ENCODE results near the gene FEZF2.

Gene FEZF2

GRCh38 chr3:62373215-62373614 is at the start of gene FEZF2:
FEZF2 (minus strand) TSS chr3:62373550; CDS start chr3:62372868, 682 bp downstream.
- no peak for DNase-seq (ENCODE audit: low spot score)

DNA sequence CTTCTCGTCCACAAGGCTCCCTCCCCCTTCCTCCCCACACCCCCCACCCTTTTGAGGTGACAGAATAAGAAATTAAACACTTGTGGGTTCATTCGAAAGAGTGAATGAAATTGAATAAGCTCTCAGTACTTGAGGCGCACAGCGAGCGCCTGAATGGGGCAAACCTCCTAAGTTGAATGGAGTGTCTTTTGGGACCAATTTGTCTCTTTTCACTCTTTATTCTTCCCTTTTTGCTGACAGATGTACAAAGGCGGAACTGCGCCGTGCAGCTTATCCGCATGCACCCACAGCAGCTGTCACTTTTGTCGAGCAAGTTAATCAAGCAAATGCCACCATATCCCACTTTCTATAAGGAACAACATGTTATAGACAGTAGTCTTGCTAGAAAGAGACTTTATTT is 47.9 kb upstream of the FEZF2 start:
- DNase-seq (ENCODE audit: low spot score), result no peak

- DNase-seq (ENCODE audit: low spot score), result peak; percentile 3
Observed at GRCh38 chr3:62416144-62416543, 42.8 kb upstream of the FEZF2 start.

DNA sequence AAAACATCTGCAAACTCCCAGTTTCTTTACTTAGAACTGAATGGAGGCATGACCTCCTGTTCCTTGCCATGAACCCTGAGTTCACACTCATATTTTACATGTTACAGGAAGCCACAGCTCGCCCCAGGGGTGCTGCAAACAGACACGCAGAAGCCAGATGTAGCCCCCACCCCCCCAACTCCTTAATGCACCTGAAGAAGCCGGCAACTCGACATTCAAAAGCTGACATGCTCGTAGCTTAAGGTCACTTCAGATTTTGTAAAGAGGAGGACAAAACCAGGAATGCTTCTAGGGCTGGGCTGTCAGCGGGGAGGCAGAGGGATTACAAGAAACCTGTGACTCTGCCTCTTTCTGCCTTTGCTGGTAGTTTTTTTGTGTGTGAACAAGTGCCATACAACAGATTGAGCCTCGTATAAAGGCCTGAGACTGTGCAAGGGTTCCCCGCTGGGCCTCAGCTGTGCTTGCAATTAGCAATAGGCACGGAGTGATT is 42.0 kb upstream of the FEZF2 start:
- peak; percentile 90 for DNase-seq (ENCODE audit: low spot score)

DNA sequence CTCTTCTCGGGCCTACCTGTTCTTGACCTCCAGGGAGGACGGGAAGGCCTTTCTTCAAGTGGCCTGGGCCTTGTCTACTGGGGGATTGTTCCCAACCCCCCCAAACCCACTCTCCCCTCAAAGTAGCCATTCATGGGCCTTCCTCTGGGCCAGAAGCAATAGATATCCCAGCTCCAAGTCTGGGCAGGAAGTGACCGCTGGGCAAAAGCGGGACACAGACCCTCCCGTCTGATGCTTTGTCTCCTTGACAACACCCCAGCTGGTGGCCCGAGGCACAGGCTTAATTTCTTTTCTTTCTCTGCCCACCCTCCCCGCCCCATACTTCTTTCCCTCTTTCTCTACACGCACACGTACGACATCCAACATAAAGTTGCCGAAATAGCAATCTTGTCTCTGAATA is 41.4 kb upstream of the FEZF2 start:
- DNase-seq (ENCODE audit: low spot score), result no peak

DNA sequence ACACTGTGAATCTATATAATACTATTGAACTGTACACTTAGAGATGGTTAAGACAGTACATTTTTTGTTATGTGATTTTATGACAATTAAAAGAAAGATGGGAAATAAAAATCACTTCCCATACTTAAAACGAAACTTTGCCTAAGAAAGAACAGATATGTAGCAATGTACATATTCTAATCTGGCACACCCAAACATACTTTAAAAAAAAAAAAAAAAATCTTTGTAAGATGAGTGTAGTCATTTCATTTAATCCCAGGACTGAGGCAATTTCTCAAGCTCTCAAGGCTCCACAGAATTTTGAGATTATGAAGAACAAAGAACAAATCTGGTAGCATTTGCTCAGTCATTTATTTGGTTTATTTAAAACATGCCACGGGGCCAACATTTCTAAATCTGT is 40.3 kb upstream of the FEZF2 start:
- no peak for DNase-seq (ENCODE audit: low spot score)

DNA sequence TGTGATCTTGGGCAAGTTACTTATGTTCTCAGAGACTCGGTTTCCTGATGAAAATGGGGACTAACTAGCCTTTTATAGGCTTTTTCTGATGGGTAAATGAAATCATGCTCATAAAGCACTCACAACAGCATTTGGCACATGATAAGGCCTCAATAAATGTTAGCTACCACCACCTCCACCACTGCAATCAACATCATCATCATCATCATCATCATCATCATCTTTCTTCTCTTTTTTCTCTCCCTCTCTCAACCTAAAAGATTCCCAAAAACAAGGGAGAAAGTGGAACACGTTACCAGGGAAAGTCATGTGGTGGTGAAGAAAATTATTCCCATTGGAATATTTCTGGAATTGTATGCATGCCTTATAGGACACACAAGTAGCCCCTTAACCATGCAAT is 33.6 kb upstream of the FEZF2 start:
- DNase-seq (ENCODE audit: low spot score), result no peak

DNA sequence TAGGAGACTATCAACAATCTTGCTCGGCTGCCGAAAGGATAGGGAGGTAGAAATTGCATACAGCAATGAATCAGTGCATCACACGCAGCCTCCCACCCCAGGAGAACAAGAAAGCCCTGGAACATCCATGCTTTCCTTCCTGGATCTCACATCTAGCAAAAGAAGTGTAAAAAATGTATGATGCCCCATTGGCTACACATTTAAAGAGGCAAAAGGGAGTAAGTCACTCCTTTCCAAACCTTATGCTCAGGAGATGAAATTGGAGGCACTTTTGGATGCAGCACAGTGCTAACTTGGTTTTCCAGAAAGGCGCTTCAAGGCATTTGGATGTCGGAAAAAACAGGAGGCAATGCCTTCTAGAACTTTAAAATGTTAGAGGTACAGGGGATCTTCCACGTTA is 32.2 kb upstream of the FEZF2 start:
- DNase-seq (ENCODE audit: low spot score), result no peak

DNA sequence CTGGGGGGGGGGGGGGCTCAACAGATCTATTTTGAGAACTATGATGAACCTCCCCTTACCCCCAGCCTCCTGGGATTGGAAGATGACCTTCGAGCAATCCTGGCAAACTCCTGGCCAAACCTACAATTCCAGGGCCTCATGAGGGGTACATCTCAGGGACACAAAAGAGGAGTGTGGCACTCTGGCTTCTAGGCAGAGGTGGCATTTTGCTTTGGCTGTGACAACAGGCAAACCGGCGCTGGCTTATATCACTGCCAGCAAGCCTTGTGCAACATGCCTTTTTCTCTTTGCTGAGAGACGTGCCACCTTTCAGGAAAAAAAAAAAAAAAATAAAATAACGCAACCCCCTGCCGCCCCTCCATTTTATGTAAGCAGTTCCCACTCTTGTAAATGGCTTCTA is 31.8 kb upstream of the FEZF2 start:
- no peak for DNase-seq (ENCODE audit: low spot score)

- no peak for DNase-seq (ENCODE audit: low spot score)
Observed at GRCh38 chr3:62404321-62404720, 31.0 kb upstream of the FEZF2 start.

GRCh38 chr3:62403765-62404164 is 30.4 kb upstream of the FEZF2 start:
- no peak for DNase-seq (ENCODE audit: low spot score)

- no peak for DNase-seq (ENCODE audit: low spot score)
Observed at GRCh38 chr3:62392626-62393292, 19.4 kb upstream of the FEZF2 start.

GRCh38 chr3:62387251-62387650 is 13.9 kb upstream of the FEZF2 start:
- DNase-seq (ENCODE audit: low spot score), result no peak

GRCh38 chr3:62379321-62379798 is 6.0 kb upstream of the FEZF2 start:
- DNase-seq (ENCODE audit: low spot score), result no peak

DNA sequence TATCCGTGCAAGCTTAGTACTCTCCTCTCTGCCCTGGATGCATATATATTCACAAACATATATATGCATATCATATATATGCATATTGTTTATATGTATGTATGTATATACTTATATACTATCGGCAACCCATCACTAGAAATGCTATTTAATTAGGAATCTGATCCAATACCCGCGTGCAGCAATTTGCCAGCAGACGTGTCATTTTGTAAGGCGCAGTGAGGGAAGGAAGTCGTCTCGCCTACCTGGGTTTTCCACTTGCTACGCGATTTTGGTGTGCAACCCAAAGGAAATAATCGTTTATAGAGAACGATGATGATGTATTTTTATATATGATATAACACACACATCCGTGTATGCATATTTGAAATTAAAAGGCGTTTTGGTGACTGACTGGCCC is 5.6 kb upstream of the FEZF2 start:
- no peak for DNase-seq (ENCODE audit: low spot score)

DNA sequence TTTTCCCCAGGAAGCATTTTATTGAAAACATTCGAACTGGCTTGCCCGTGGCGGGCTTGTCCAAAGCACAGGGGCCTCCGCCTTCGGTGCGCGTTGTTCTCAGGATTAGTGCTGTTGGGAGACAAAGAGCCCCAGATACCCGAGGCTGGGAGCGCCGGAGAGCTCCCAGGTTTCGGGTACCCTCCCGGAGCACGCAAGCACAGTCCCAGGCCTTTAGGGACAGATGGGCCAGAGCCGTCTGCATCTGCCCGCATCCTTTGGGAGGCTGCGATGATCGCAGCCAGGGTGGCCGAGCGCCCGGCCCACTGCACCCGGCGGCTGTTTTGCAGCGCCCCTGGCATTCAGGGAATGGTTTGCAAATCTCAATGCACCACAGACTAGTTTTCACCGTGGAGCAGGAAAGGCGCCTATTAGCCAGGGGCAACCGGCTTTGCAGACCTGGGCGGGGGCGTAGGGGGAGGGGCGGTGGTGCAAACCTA is 5.0 kb upstream of the FEZF2 start:
- no peak for DNase-seq (ENCODE audit: low spot score)

- DNase-seq (ENCODE audit: low spot score), result no peak
Observed at GRCh38 chr3:62376906-62377877, 3.8 kb upstream of the FEZF2 start.

DNA sequence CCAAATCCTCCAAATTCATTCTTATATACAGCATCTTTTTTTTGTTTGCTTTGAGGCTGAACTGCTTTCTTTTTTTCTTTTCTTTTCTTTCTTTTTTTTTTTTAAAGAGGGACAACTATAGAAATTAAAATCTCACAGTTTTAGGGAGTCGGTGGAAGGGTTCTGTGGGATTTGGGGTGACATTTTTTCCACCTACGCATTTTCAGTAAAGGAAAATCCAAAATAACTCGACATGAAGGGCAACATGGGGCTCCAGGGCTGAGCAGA is 3.0 kb upstream of the FEZF2 start:
- DNase-seq (ENCODE audit: low spot score), result no peak

DNA sequence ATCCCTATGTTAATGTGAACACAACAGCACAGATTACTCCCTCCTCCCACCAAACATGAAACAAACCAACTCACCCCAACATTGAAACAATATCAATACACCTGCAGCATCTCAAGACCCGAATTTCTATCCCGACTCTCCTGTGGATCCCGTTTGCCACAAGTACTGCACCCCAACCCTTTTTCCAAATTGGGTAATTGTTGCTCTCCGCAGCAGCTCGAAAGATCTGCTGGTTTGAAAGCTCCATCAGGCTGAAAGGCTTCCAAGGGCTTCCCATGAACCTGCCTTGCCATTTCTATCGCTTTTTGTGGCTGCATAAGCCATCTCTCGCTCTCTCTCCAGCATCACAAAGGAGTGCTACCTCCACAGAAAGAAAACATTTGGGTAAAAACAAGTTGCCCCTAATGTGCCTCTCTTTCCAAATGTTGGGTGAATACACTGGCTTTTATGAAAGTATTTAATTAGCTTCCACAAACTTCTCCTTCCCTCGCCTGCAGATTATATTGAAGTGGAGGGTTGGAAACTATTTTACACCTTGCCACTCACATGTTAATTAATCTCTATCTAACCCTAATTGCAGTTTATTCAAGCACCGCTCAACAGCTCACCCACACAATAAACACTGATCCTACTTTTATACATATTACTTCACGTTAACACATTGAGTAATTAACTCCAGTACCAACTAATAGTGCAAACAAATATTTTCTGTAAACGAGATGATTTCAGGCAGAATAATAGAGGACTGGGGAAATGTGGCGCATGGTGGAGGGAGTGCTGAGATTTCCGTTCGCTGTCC is 2.5 kb upstream of the FEZF2 start:
- no peak for DNase-seq (ENCODE audit: low spot score)

DNA sequence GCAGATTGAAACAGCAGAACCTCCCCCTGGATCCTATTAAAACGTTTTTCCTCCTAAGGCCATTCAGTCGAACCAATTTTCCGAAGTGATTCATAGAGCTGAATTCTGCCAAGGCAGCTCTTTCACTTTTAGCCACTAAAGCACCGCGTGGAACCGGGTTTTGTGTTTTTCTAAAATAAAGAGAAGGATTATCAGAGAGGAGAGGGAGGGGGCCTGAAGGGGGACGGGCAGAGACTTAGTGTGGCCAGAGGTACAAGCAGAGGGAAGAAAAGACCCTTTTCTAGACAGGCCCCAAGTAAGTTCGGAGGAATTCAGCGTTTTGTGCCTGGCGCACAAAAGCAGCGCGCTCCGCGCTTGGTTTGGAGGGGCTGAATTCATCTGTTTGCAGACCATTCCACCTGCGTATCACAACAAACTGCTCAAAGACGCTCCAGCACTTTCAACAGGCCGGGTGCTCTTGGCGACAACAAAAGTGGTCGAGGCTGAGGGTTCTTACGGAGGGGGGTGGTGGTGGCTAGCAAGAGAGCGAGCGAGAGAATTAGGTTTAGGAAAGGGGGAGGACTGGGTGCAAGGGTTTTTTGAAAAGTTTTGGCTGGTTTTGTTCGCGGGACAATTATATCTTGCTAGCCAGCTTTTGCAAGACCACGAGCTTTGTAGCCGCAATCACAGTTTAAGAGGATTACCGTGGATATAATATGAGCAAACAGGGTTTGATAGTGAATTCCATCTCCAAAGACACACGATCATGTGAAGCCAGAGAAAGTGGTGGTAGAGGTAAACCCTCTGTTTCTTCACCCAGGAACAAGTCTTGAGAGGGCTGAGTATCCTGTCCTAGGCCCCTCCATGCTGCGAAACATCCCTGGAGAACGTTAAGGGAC is 1.2 kb upstream of the FEZF2 start:
- DNase-seq (ENCODE audit: low spot score), result no peak

DNA sequence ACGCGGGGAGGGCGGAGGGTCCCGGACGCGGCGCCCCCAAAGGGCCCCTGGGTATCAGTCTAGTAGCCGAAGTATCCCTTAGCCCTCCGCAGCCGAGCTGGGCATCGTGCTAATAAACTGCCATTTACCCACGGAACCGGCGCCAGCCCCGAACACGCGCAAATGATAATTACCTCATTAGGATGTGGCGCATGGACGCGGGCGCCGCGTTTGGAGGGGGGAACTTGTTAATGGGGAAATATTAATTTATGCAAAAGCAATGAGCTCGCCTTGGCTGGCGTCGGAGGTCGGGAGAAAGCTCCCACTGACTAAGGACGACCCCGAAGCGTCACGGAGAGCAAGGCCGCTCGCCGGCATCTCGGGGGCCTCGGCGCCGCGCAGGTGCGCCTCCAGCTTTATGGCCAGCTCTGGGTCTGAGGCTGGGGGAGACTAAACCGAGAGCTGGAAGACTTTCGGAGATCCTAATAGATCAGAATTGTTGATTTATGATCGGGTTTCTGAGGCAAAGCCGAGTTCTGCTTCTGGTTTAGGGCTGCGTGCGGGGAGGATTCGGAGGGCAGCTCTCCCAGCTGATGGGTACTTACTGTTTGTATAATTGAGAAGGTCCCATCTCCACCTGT is 474 bp upstream of the FEZF2 start:
- no peak for DNase-seq (ENCODE audit: low spot score)

Measured in cerebellar cortex (tissue), 1 donor.